Stimulated activated CD4-positive, alpha-beta T cell treated with anti-CD3 and anti-CD28 coated beads, Interleukin-12 subunit alpha, Interleukin-12 subunit beta, amount 100 ng/mL, for 24 hours (primary cell): ENCODE results near the gene EFHC1.
"Not testable (repeated sequence)": the region's sequence is repeated elsewhere in the genome, so short reads cannot be mapped to it uniquely, and the experiment has no call there.

Source experiments
- DNase-seq, 2 experiments: peaks; one replicate each; pipeline ENCODE4 v3.0.0-alpha.2; 2020; ENCODE audit warnings: low read depth in 2 of 2

Gene EFHC1

GRCh38 chr6:52399511-52400312, 20.4 kb upstream of the EFHC1 start:
- no peak for DNase-seq

GRCh38 chr6:52400313-52401041, 19.7 kb upstream of the EFHC1 start:
- DNase-seq = no peak

GRCh38 chr6:52403086-52403485, 17.1 kb upstream of the EFHC1 start:
- DNase-seq = no peak

- DNase-seq = no peak
Observed at GRCh38 chr6:52403627-52404026, 16.5 kb upstream of the EFHC1 start.

GRCh38 chr6:52405243-52405642, 14.9 kb upstream of the EFHC1 start:
- DNase-seq = no peak

GRCh38 chr6:52407467-52407866, 12.7 kb upstream of the EFHC1 start:
- DNase-seq = no peak

GRCh38 chr6:52409499-52409898, 10.6 kb upstream of the EFHC1 start:
- DNase-seq = no peak

GRCh38 chr6:52410979-52411378, 9.2 kb upstream of the EFHC1 start:
- DNase-seq = no peak

GRCh38 chr6:52411911-52412310, 8.2 kb upstream of the EFHC1 start:
- no peak for DNase-seq

- no peak for DNase-seq
Observed at GRCh38 chr6:52415333-52415732, 4.8 kb upstream of the EFHC1 start.

- no peak for DNase-seq
Observed at GRCh38 chr6:52415917-52416628, 4.1 kb upstream of the EFHC1 start.

- DNase-seq = no peak
Observed at GRCh38 chr6:52416629-52417151, 3.5 kb upstream of the EFHC1 start.

- no peak for DNase-seq
Observed at GRCh38 chr6:52417675-52418111, 2.4 kb upstream of the EFHC1 start.

- DNase-seq = no peak
Observed at GRCh38 chr6:52418606-52419005, 1.5 kb upstream of the EFHC1 start.

GRCh38 chr6:52420668-52421358, 671 bp downstream of the EFHC1 start:
- no peak for DNase-seq

GRCh38 chr6:52422156-52422555, 2.0 kb downstream of the EFHC1 start:
- no peak for DNase-seq

GRCh38 chr6:52423448-52423847, 3.3 kb downstream of the EFHC1 start:
- no peak for DNase-seq

- DNase-seq = no peak
Observed at GRCh38 chr6:52423971-52424381, 3.8 kb downstream of the EFHC1 start.

GRCh38 chr6:52424513-52424912, 4.4 kb downstream of the EFHC1 start:
- no peak for DNase-seq

- DNase-seq = no peak
Observed at GRCh38 chr6:52426667-52427066, 6.5 kb downstream of the EFHC1 start.

GRCh38 chr6:52433294-52433693, 13.2 kb downstream of the EFHC1 start:
- not testable (repeated sequence) for DNase-seq

GRCh38 chr6:52435345-52435744, 15.2 kb downstream of the EFHC1 start:
- DNase-seq = no peak
